ENCODE measurements around the gene LSM8.
"Not testable (repeated sequence)": the region's sequence is repeated elsewhere in the genome, so short reads cannot be mapped to it uniquely, and the experiment has no call there.

The LSM8 gene

DNA sequence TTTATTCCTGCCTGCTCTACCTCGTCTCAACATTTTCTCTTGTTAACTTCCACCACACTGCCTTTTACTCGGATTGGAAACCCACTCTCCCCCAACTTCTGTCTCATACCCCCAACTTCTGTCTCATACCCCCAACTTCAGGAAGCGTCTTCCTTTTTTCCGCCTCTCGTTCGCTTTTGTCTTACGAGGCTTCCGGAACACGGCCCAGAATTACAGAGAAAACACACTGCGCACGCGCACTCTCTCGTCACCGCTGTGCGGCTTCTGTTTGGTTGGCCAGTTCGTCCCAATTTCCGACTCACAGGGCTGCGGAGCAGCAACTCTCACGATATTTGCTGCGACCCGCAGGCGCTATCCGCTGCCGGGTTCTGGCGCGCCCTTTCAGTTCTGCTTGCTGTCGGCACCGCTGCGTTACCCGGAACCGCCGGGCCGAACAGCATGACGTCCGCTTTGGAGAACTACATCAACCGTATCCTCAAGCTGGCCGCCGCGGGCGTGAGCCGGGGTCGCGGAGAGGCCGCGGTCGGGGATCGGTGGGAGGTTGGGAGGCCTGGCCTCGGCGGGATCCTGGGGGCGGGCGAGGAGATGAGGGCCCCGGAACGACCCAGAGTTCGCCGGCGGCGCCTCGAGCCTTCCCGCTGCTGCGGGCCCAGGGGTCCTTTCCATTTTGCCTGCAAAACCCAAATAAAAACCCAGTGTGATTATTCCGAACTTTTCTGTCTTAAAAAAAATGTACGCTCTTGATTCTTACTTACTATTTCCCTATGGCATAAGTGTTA lies at the start of gene LSM8:
LSM8 (plus strand) TSS at position 379 of the 779 bp plus-strand sequence; CDS start at position 439, 60 bp downstream.
- DNase-seq = peak; percentile 98 to 100

DNA sequence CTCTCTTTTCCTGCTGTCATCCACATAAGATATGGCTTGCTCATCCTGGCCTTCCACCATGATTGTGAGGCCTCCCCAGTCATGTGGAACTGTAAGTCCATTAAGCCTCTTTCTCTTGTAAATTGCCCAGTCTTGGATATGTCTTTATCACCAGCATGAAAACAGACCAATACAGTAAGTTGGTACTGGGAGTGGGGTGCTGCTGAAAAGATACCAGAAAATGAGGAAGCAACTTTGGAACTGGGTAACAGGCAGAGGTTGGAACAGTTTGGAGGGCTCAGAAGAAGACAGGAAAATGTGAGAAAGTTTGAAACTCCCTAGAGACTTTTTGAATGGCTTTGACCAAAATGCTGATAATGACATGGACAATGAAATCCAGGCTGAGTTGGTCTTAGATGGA lies 49.5 kb upstream of the LSM8 start:
- not testable (repeated sequence) for DNase-seq

DNA sequence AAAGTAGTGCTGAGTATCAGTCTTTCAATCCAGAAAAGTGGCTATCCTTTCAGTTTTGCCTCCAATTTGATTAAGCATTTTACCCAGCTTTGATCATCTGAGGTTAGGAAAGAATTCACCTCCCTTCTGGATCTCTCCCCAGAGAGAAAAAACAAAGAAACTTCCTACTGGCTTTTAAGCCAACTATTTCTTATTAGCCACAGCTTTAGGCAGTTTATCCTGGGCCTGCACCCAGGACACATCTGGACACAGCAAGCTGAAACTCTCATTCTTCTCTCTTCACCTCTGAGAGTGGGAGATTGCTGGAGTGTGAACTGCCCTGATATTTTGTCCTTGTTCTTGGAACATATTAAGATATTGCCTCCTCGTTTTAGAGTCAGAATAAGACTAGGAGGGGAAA lies 43.5 kb upstream of the LSM8 start:
- no peak for DNase-seq

DNA sequence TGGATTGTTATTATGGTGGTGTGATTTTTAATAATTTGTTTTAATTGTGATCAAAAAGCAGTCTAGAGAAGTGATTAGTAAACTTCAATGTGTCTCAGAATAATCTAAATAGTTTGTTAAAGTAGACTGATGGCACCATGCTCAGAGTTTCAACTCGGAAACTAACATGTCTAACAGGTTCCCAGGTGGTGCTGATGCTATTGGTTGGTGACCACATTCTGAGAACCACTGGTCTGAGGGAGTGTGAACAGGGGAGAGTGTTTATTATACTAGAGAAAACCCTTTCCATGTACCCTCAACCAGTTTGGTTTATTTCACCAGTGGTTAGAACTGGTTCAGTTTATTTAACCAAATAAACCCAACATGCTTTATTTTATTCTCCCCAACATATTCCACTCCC lies 42.0 kb upstream of the LSM8 start:
- no peak for DNase-seq

DNA sequence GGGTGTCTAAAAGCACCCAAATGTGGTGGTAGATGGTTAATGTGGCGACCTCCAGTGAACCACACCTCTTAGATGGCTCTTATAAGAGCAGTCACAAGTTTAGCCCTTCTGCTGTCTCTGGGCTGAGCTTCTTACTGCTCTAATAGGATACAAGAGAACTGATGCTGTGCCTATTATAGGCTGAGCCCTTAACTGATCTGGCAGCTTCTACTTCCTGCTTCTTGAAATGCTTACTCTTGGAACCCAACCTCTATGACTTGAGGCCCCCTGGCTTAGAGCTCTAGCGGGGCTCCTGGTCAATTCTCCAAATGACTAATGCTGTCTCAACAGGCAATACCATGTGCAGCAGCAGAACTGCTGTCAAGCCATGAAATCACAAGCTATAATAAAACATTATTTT lies 35.0 kb upstream of the LSM8 start:
- DNase-seq = no peak

GRCh38 chr7:118149394-118149793 lies 34.6 kb upstream of the LSM8 start:
- no peak for DNase-seq

DNA sequence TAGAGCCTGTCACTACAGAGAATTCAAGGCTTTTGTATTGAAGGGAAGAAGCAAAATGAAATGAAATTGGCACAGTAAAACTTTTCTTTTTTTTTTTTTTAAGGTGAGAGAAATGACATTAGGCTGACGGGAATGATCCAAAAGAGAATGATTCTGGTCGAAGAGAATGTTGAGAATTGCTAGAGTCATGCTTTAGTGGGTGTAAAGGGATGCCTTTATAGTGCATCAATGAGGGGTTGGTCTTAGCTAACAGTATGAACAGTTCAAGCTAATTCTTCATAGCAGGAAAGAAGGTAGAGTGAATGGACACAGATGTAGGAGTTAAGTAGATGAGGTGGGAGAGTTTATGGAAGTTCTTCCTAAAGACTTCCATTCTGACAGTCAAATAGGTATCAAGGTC lies 32.3 kb upstream of the LSM8 start:
- DNase-seq = no peak

DNA sequence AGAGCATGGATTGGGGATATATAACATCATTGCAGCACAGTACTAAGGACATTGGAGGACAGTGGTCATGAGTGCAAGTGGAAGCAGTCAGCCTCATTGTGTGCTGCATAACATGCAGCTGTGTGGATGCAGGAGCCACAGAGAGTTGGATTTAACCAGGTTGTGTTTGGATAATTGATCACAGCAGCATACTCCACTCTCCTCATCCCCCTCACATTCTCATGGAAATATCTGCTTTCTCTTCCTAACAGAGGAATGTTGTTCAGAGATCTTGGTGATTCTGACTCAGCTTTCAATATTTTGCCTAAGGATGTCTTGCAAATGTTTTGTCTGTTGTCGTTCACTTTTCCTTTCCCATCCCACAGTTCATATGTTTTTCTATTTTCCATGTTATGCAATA lies 31.8 kb upstream of the LSM8 start:
- DNase-seq = no peak

GRCh38 chr7:118152654-118153053 lies 31.3 kb upstream of the LSM8 start:
- no peak for DNase-seq

GRCh38 chr7:118153551-118154177 lies 30.3 kb upstream of the LSM8 start:
- DNase-seq = peak; percentile 29 to 76

- no peak for DNase-seq
These were observed 25.2 kb upstream of the LSM8 start for GRCh38 chr7:118158766-118159165.

DNA sequence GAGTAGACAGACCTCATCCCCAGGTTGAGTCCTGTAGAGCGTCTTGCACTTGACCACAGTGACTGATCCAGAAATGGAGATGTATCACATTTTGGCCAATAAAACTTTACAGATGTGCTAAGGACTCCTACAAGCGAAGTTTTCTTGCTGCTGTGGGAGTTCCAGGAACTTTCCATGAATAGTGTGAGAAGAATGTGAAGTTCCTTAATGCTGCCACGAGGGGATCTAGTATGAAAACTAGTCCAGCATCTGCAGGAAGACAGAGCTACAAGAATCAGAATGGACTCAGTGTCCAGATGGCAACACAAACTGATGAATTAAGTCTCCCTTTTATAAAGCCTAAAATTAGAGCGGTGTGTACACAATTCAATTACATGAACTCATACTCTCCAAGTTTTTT lies 14.8 kb upstream of the LSM8 start:
- DNase-seq = peak in 1 of 2 donors; percentile 3

DNA sequence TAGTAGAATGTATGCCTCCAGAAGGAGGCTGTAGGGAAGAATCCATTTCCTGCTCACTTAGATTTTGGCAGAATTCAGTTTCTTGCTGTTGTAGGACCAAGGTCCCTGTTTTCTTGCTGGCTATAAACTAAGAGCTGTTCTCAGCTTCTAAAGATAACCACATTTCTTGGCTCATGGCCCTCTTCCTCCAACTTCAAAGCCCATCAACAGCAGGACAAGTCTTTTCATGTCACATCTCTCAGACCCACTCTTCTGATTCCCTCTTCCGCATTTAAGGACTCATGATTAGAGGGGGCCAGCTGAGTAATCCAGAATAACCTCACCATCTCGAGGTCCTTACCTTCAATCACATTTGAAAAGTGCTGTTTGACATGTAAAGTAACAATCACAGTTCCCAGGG lies 8.2 kb upstream of the LSM8 start:
- DNase-seq = no peak

DNA sequence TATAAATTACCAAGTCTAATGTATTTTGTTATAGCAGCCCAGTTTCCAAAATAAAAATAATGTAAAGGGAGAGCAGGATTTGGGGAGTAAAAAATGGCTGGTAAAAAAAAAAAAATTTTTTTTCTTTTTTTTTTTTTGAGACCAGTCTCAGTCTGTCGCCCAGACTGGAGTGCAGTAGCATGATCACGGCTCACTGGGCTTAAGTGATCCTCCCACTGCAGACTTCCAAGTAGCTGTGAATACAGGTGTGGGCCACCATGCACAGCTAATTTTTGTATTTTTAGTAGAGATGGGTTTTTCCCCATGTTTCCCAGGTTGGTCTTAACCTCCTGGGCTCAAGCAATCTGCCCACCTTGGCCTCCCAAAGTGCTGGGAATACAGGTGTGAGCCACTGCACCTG lies 4.8 kb upstream of the LSM8 start:
- DNase-seq = no peak

DNA sequence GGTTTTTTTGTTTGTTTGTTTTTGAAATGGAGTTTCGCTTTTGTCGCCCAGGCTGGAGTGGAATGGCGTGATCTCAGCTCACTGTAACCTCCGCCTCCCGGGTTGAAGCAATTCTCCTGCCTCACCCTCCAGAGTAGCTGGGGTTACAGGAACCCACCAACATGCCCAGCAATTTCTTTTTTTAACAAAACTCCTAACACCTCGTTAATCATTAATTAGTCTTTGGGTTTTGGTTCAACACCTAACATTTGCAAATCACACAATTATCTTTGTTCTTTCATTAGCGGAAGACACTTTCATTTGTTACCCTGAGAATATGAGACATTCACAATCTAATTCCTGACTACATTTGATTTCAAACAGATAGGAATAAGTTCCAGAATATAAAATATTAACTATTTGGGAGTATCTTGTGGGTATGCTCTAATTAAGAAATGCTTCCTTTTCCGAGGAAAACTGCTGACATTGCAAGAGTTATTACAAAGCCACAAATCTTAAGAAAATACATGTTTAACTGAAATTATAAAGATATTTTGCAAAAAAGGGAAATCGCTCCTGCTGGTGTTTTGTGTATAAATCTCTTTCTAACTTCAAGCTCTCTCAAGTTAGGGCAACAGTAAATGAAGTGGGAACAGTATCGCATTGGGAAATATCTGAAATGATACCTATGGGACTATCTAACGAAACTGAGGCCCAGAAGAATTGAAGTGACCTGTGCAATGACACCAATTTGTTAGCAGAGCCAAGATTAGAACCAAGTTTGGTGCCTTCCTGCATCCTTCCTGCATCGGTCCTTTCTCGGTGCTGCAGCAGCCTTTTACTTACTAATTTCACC lies 1.2 kb upstream of the LSM8 start:
- peak in 1 of 2 donors; percentile 7 for DNase-seq

- DNase-seq = peak; percentile 11 to 33
These were observed 557 bp upstream of the LSM8 start for GRCh38 chr7:118183428-118183785.

DNA sequence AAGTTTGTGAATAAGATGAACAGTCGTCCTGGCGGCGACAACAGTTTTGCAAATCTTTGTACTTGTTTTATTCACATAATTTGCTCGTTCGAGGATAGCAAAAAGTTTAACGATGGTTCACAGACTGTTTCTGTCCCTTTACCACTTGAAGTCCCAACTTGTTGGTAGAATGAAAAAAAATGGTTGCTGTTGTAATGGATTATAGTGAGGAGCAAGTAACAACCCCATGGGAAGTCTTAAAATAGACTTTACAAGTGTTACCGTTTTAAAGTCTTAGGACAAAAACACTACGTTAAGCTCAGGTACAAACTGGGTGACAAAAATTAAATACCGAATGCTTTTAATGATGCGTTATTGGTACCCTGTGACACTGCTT lies 589 bp downstream of the LSM8 start:
- DNase-seq = peak in 1 of 2 donors; percentile 18

GRCh38 chr7:118185163-118185860 lies 1.3 kb downstream of the LSM8 start:
- no peak for DNase-seq

- peak; percentile 23 to 43 for DNase-seq
These were observed 2.5 kb downstream of the LSM8 start for GRCh38 chr7:118186501-118186900.

GRCh38 chr7:118194571-118194970 lies 10.6 kb downstream of the LSM8 start:
- DNase-seq = no peak

DNA sequence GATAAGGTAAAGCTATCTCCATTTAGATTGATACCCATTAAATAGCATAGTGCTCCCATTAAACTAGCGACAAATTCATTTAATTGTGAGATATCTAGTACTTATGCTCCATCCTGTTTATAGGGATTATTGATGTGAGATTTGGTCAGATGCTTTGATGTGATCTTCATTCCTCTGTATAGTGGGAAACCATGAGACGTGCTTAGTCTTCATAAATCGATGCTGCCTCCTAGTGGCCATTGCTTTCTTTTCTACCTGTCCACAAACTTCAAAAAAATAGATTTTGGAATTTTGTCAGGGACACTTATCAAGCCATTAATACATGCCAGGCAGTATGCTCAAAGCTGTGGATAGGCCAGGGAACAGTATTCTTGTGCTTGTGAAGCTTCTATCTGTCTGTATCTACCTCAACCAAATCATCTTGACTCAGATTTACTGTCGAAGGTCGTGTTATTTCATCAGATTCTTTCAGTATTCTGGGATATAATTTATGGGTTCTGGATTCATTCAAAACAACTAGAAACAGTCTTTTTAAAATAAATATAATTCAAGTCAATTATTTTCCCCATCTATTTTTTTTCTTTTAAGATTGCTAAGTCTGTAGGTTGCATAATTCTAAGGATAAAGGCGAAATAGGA lies 12.0 kb downstream of the LSM8 start:
- DNase-seq = peak; percentile 32 to 71

DNA sequence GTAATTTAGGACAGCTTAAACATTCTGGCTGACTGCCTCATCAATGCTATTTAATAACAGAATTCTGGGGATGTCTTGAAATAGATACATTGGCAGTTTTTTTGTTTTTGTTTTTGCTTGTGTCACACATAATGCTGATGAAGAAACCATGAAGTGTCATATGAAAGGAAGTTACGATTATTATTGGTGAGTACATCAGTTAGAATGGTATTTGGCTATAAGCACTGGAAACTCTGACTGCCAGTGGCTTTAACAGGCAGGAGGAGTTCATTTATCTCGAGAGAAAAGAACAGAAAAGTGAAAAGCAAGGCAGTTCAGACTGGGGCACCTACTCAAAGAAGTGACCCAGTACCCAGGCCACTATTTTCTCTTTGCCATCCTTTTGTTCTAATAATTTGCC lies 18.1 kb downstream of the LSM8 start:
- no peak for DNase-seq
